HepG2 (cell line): ENCODE measurements around the gene DEDD2. TPM values are rescaled to one million over a fixed set of nuclear protein-coding genes. Genes with fewer than 3 reads are reported as not detected.
A peak's percentile ranks its signal among the peaks of the same experiment; 100 is the strongest.

ENCODE experiments used
- GMEB2 ChIP-seq: IDR thresholded peaks from 2 replicates; pipeline ENCODE4 v1.6.1; 2016; ENCODE audit warnings: missing biosample characterization, missing genetic modification reagents, low read depth
- IKZF4 ChIP-seq: sonication (generic); formaldehyde crosslinking; IDR thresholded peaks from 2 replicates; pipeline ENCODE4 v1.5.1; 2020; ENCODE audit warnings: borderline replicate concordance, mild to moderate bottlenecking, low read depth, missing genetic modification reagents; ENCODE audit errors: not compliant biosample characterization
- KLF15 ChIP-seq: sonication (generic); formaldehyde crosslinking; IDR thresholded peaks from 2 replicates; pipeline ENCODE4 v1.8.1; 2023; ENCODE audit warnings: borderline replicate concordance, mild to moderate bottlenecking, inconsistent platforms, missing genetic modification reagents, mixed read lengths
- NFATC3 ChIP-seq: sonication (generic); formaldehyde crosslinking; IDR thresholded peaks from 2 replicates; pipeline ENCODE4 v1.5.1; 2020; ENCODE audit warnings: mild to moderate bottlenecking, missing genetic modification reagents
- PLSCR1 ChIP-seq: sonication (generic); formaldehyde crosslinking; IDR thresholded peaks from 2 replicates; pipeline ENCODE4 v1.5.0; 2020; ENCODE audit warnings: missing genetic modification reagents, mild to moderate bottlenecking, borderline replicate concordance
- POLR2AphosphoS5 ChIP-seq: IDR thresholded peaks from 2 replicates; pipeline ENCODE4 v1.6.1; 2012; ENCODE audit warnings: low read depth, low read length
- PTBP1 ChIP-seq: fragments of 200-400 bp; formaldehyde crosslinking; IDR thresholded peaks from 2 replicates; pipeline ENCODE4 v1.6.1; 2018; ENCODE audit warnings: low read length, low read depth; ENCODE audit not compliant: poor library complexity, severe bottlenecking
- SAFB2 ChIP-seq: sonication (generic); formaldehyde crosslinking; IDR thresholded peaks from 2 replicates; pipeline ENCODE4 v1.5.1; 2020; ENCODE audit warnings: missing genetic modification reagents, low read depth, mild to moderate bottlenecking, borderline replicate concordance
- SIX1 ChIP-seq: sonication (generic); formaldehyde crosslinking; IDR thresholded peaks from 2 replicates; pipeline ENCODE4 v1.4.0; 2020; ENCODE audit warnings: missing genetic modification reagents, borderline replicate concordance
- SMAD3 ChIP-seq: sonication (generic); formaldehyde crosslinking; IDR thresholded peaks from 2 replicates; pipeline ENCODE4 v1.4.0; 2020; ENCODE audit warnings: missing genetic modification reagents
- SOX13 ChIP-seq, 3 experiments: fragments of 450-650 bp in 1 of 3; sonication (generic) in 1 of 3; formaldehyde crosslinking in 1 of 3; IDR thresholded peaks in 2 of 3; conservative IDR thresholded peaks in 1 of 3; 2 replicates each; pipeline versions ENCODE4 v1.5.0 to v1.6.1; 2016 to 2020; ENCODE audit warnings: antibody characterized with exemption in 1 of 3, mild to moderate bottlenecking in 1 of 3, missing compliant biosample characterization in 1 of 3, missing genetic modification reagents in 1 of 3, moderate library complexity in 1 of 3
- SSRP1 ChIP-seq: IDR thresholded peaks from 2 replicates; pipeline ENCODE4 v1.6.1; 2016; ENCODE audit warnings: control low read depth
- TBL1XR1 ChIP-seq: fragments of 150-350 bp; IDR thresholded peaks from 2 replicates; pipeline ENCODE4 v1.6.1; 2014; ENCODE audit warnings: borderline replicate concordance, low read length; ENCODE audit not compliant: partially characterized antibody
- TBX3 ChIP-seq: fragments of 450-650 bp; IDR thresholded peaks from 2 replicates; pipeline ENCODE4 v1.6.1; 2017; ENCODE audit warnings: antibody characterized with exemption, mild to moderate bottlenecking, inconsistent platforms, borderline replicate concordance
- ZNF234 ChIP-seq: sonication (generic); formaldehyde crosslinking; conservative IDR thresholded peaks from 2 replicates; pipeline ENCODE4 v1.5.1; 2020; ENCODE audit warnings: mild to moderate bottlenecking, missing genetic modification reagents
- ZNF30 ChIP-seq: sonication (generic); formaldehyde crosslinking; IDR thresholded peaks from 2 replicates; pipeline ENCODE4 v1.5.0; 2020; ENCODE audit warnings: mild to moderate bottlenecking, missing genetic modification reagents
- ZNF597 ChIP-seq: sonication (generic); formaldehyde crosslinking; IDR thresholded peaks from 2 replicates; pipeline ENCODE4 v1.5.0; 2020; ENCODE audit warnings: missing genetic modification reagents
- ZNF629 ChIP-seq: sonication (generic); formaldehyde crosslinking; conservative IDR thresholded peaks from 2 replicates; pipeline ENCODE4 v1.5.0; 2020; ENCODE audit warnings: missing genetic modification reagents
- ZNF737 ChIP-seq: sonication (generic); formaldehyde crosslinking; IDR thresholded peaks from 2 replicates; pipeline ENCODE4 v1.5.0; 2020; ENCODE audit warnings: missing genetic modification reagents, mild to moderate bottlenecking, borderline replicate concordance
- ZNF800 ChIP-seq: sonication (generic); formaldehyde crosslinking; IDR thresholded peaks from 2 replicates; pipeline ENCODE4 v1.4.0; 2020; ENCODE audit warnings: missing genetic modification reagents
- ZSCAN22 ChIP-seq: sonication (generic); formaldehyde crosslinking; IDR thresholded peaks from 2 replicates; pipeline ENCODE4 v1.4.0; 2020; ENCODE audit warnings: mild to moderate bottlenecking, missing genetic modification reagents
- polyA plus RNA-seq, 8 experiments: library from polyadenylated mRNA; depleted of rRNA in 3 of 8; stranded (reverse) in 7 of 8; unstranded in 1 of 8; fragments of >200 nt; fragmentation: Illumina TruSeq in 4 of 8; extraction: Trizol in 4 of 8; gene quantifications; 2 replicates each; pipeline versions ENCODE4 v1.2.1 to v1.2.3, GENCODE V29; 2011 to 2016; ENCODE audit warnings: low read depth in 4 of 8, missing spikeins in 1 of 8, mixed read lengths in 1 of 8; ENCODE audit not compliant: insufficient read depth in 1 of 8
- total RNA-seq, 5 experiments: library from RNA; depleted of rRNA; stranded (reverse); fragments of >200 nt; fragmentation: Illumina TruSeq; extraction: Trizol; gene quantifications; 2 replicates each; pipeline ENCODE4 v1.2.3, GENCODE V29; 2016; ENCODE audit warnings: low read depth in 1 of 5
- TF ChIP-seq, protein P1 (sequence below): sonication (generic); formaldehyde crosslinking; IDR thresholded peaks from 2 replicates; pipeline ENCODE4 v1.8.1; 2023; ENCODE audit warnings: missing genetic modification reagents, mild to moderate bottlenecking, borderline replicate concordance

Gene DEDD2
- total and polyA plus RNA-seq, 2 of the 13 experiments (the other 11 are each of a cell fraction or from before 2014, with no cell fraction given): 19.2 to 24.7 TPM

DNA sequence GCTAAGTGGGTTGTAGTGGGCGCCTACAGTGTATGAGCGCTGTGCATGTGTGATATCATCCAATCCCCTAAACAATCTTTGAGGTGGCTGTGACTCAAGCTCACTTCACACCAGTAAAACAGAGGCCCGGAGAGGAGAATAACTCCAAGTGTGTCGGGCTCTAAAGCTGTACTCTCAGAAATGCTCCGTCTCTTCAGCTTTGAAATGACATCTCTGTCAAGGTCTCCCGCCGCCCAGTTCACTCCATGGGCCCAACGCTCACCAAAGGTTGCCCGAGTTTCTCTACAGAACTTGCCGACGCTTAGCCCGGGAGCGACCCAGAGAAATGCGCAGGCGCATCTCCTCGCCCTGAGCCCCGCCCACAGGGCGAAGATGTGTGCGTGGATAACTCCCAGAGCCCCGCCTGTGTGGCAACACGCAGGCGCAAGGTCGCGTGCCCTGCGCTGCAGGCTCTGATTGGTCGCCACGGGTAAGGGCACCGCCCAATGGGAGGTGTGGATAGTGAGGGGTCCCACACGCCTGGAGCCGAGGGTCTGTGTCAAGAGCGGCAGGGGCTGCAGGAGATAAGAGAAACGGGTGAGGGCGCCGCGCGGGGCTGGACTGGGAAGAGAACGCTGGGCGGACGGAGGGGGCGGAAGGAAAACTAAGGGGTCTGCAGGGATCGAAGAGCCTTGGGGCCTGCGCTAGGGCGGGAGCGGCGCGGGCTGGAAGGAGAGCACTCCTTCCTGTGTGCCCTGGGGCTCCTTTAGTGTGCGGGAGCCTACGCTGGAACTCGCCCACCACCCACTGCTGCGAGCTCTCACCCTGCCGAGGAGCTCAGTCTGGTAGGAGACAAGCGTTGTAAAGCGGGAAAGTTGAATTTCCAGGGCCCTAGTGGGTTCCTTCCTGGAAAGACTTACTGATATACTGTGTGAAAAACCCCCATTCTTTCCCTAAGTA is 2.6 kb upstream of the DEDD2 start, which contains the start of gene ZNF526 (continued):
- TF ChIP-seq IKZF4 (CRISPR knock-in tag) (no peak), SOX13 (IDR thresholded peaks at IDR 0.05) (no peak), SOX13 (CRISPR knock-in tag; conservative IDR thresholded peaks at IDR 0.05 in 1 of 2, IDR thresholded peaks at IDR 0.05 in 1 of 2) (0 out of 4 replicates have a peak, but pooled peaks of 1 of the 2 experiments have one; percentile 27), SMAD3 (CRISPR knock-in tag) (no peak), NFATC3 (CRISPR knock-in tag) (no peak; the same call in 1 of the 2 replicates), ZNF597 (CRISPR knock-in tag) (no peak), POLR2AphosphoS5 (peak; percentile 96), ZNF234 (CRISPR knock-in tag) (no peak), ZNF800 (no peak), KLF15 (no peak), ZSCAN22 (CRISPR knock-in tag) (no peak), ZNF629 (CRISPR knock-in tag) (no peak), SAFB2 (CRISPR knock-in tag) (0 out of 2 replicates have a peak, but pooled peaks have one; percentile 23), GMEB2 (CRISPR knock-in tag) (peak; percentile 40; the same call in 1 of the 2 replicates), ZNF737 (CRISPR knock-in tag) (no peak), PTBP1 (no peak), TBX3 (peak; percentile 61; the same call in 1 of the 2 replicates), ZNF30 (CRISPR knock-in tag) (no peak), SIX1 (CRISPR knock-in tag) (no peak), TBL1XR1 (no peak), PLSCR1 (CRISPR knock-in tag) (no peak), SSRP1 (CRISPR knock-in tag) (no peak)
- TF ChIP-seq, protein P1, sequence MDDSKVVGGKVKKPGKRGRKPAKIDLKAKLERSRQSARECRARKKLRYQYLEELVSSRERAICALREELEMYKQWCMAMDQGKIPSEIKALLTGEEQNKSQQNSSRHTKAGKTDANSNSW (CRISPR knock-in tag): no peak
